HG03558 (cell line): ENCODE results near the gene TUNAR.

Source experiments
- ATAC-seq: cut with Tn5 transposase; IDR thresholded peaks from one replicate; pipeline ENCODE4 v1.9.1; 2021; ENCODE audit warnings: moderate number of reproducible peaks; ENCODE audit not compliant: unreplicated experiment; ENCODE audit errors: extremely low read depth

The TUNAR gene

DNA sequence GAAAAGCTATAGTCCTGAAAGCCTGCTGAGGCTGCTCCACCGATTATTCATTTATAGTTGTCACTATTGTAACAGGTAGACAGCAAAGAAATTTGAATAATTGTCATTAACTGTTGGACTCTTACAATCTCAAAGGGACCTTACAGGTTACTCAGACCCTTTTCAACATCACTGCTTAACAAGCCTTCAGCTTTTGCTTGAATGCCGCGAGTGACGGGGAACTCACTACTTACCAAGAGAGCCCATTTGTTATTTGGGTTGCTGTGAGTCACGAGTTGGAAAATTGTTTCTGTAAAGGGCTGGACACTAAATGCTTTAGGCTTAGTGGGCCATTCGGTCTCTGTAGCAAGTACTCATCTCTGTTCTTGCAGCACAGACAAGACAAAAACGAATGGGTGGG, 5.9 kb upstream of the TUNAR start:
- no peak for ATAC-seq

DNA sequence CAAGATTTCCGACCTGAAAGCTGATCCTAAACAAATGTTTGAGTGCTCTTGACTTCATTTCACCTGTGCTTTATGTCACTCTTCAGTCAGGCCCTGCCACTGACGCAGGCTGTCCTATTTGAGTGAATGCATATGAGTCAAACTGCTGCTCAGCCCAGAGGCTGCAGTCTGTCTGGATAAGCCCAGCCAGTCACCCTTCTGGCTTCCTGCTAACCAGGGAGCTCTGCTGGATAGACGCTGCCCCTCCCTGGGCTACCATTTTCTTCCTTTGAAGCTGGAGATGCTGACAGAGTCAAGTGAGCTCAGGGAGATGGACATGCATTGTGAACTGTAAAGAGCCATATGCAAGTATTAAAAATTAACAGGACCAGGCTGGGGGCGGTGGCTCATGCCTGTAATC, 5.1 kb upstream of the TUNAR start:
- no peak for ATAC-seq

DNA sequence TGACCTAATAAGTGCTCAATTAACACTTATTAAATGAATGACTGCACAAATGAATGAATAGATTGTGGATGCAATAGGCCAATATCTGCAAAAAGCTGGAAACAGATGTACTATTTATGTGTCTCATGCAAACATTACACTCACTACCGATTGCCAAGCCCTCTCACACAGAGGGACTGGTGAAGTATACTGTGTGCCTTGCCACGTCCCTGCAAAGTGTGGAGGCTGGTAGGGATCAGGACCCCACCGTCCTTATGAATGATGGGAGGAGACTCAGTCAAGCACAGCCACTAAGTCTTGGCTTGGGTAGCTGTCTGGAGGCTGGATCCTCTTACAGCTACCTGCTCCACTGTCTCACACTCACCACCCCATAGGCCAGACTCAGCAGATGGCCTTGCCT, 3.9 kb upstream of the TUNAR start:
- no peak for ATAC-seq

DNA sequence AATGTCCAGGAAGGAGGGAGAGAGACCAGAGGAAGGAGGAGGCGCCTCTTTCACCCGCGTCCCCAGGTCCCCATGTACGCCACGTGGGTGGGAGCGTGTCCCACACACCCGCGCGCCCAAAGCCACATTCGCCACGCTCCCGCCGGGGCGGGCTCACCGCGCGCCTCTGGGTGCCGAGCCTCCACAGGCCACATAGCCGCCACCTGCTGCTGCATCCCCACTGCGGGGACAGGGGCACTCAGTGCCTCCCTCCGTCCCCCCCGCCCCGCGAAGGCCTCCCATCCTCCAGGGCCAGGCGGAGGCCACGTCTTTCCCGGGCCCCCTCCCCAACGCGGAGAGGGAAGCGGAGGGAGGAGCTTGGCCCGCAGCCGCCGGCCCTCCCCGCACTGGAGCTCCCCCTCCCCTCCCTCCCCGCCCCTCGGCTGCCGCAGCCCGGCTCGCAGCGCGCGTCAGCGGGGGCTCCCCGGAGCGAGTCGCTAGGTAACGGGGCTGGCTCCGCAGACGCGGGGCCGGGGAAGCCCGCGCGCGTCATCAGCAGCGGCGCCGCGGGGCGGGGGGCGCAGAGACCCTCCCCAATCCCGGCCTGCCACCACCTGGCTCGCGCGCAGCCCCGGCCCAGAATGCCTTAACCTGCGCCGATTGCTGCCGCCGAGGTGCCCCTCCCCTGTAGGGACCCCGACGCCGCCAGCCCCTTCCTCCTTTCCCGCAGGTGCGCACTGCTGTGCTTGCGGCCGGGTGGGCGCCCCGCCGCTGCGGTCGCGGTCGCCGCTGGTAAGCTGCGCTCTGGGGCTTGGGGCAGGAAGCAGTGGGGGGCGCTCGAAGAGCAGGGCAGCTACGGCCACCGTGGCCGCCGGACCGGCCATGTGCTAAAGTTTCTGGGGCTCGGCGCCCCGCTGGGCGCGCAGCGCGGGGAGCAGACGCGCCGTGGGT, 536 bp upstream of the TUNAR start:
- ATAC-seq: no peak

DNA sequence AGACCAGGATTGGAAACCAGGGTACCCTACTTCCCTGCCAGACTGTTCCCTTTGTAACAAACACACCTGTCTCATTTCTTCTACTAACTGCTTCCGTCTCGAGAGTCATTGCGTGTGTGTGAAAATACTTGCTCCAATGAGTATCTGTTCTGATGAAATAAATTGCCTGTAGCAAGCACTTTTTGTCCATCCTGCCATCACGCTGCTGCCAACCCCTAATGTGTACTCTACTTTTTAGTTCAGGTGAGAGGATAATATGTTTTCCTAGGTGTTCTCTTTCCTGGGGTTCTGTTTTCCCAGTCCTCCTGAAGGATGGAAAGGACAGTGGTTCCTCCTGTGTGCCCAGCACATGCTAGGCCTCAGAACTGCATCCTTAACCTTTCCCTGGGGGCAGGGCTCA, 1.0 kb downstream of the TUNAR start:
- ATAC-seq: no peak

DNA sequence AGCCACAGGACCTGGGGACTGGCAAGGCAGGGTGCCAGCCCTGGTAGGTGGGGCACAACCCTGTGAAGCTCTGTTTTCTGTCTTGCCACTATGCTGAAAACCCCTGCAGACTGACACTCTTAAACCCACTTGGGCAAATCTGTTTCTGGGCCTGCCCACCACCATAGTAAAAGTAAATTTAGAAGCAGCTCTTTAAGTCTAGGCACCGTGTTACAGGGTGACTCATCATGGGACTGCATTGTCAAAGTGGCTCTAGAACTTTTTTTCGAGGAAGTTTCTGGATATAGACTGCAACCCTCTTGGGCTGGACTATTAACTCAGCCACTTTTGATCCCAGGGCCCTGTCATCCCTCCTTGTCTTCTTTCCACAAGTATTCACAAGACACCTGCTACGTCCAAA, 7.7 kb downstream of the TUNAR start:
- no peak for ATAC-seq

DNA sequence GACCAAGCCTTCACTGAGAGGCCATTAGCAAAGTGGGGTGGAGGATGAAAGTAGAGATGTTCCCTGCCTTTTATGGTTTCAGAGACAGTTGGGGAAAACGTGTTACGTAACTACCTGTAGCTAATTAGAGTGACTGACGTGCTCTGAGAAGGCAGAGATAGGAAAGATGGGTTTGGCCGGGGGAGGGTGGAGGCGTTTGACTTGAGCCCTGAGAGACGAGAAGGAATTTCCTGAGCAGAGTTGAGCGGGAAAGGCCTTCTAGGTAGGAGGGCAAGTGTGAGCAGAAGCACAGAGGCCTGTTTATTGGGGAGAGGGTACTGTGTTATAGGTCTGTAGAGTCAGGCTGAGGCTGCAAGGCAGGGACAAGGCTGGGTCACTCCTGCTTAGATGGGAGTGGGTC, 8.6 kb downstream of the TUNAR start:
- no peak for ATAC-seq

DNA sequence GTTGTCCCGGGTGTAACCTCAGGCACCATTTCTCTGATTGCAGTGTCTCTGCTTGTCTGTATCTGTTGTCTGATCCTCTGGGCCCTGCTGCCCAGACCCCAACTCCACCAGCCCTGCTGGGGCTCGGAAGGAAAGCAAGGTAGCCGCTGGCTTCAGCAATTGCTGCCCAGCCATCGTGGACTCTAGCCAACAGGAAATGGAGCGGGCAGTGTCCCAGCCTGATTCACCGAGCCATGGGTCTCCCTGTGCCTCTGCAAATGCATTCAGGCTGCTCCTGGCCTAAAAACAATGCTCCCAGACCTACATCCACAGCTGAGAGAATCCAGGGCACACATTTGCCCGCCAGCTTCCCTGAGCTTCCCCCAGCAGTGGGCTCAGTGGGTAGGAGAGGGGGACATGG, 9.2 kb downstream of the TUNAR start:
- no peak for ATAC-seq

DNA sequence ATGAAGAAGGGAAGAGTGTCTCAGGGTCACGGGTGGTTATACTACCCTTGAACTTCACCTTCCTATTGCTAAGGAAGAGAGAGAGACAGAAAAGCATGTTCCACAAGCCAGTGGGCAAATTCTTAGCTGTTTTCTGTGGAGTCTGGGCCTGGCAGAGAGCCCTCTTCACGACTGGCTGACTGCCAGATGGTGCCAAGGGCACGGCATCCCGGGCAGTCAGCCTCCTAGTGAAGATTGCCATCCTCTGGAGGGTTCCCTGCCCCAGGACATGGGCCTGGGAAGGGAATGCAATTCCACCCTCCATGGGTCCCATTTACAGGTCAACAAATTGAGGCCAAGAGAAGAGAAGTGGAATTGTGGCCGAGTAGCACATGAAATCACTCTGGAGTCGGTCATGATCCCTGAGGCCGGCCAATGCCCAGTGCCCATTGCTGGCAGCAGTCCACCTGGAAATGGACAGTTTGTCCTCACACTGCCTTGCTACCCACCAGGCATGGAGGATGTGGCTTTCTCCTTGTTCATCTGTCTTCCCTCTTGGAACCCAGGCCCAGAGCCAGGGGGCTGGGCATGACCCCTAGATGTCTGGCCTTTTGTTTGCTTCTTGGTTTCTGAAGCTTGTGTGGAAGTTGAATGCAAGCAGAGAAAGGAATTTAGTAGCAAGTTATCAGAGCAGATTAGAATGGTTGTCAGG, 9.9 kb downstream of the TUNAR start:
- ATAC-seq: no peak

DNA sequence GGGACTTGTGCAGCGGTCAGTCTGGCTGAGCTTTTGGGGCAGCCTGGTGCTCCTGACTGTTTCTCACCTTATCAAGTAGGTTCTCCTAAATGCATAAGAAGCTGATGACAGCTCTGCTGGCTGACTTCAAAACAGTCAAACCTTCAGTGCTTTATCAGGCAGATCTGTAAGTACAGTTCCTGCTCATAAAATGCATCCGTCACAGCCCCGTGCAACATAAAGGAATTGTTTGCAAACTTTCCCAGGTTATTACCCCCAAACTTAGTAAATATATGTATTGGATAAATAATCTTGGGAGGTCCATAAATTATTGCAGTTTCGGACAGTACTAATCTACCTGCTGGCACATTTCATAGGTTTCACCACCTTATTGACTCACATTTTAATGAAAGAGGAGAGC, 10.7 kb downstream of the TUNAR start:
- no peak for ATAC-seq

DNA sequence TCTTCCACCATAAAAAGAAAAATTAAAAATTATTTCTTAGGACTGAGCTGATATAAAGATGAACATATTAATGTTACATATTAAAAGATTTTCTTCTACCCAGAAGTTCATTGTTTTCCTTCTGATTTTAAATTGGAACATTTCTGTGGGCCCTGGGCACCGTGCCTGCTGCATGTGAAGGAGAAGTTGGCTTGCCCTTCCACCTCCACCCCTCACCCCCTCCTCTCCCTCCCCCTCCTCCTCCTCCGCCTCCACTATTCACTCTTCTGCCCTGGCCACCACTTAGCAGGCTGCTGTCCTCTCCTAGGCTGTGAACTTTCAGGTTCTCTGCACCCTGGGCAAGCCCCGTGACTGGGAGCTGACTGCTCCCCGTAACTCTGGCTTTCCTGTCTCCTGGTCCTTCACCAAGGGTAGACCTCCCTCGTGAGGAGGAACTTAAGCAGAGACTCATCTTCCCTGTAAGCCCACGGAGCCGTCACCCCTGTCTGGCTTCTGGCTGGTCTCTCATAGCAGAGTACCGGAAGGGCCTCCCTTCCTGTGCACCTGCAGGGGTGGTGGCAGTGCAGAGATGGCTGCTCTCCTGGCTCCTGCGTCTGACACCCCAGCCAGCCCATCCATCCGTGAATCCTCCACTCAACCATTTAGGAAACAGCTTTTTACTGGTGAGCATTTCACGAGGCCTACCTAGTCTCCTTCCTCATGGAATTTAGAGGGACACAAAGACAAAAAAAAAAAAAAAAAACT, 12.8 kb downstream of the TUNAR start:
- ATAC-seq: no peak

DNA sequence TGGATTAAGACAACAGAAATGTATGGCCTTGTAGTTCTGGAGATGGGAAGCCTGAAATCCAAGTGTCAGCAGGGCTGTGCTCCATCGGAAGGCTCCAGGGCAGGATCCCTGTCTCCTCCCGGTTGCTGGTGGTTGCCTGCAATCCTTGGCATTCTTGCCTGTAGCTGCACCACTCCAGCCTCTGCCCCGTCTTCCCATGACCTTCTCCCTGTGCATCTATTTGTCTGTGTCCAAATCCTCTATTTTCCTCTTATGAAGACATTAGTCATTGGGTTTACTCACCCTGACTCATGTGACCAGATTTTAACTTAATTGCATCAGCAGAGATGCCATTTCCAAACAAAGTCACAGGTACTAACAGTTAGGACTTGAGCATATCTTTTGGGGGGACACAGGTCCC, 15.1 kb downstream of the TUNAR start:
- ATAC-seq: no peak

DNA sequence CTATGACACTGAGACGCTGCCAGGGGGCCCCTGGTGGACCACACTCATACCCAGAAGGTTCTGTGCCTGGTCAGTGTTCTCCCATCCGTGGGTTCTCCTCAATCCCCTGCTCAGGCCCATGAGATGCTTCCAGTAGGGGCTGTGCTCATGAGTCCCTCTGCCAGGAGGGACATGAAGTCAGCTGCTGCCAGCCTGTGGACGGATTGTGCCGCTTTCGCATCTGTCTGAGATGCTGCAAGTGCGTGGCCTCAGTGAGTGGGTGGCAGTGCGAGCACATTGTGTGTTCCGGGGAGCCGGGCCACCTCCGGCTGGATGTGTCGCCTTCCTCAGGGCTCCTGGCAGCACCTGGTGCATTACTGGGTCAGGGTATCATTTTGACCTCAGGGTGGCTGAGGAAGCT, 15.5 kb downstream of the TUNAR start:
- ATAC-seq: no peak

DNA sequence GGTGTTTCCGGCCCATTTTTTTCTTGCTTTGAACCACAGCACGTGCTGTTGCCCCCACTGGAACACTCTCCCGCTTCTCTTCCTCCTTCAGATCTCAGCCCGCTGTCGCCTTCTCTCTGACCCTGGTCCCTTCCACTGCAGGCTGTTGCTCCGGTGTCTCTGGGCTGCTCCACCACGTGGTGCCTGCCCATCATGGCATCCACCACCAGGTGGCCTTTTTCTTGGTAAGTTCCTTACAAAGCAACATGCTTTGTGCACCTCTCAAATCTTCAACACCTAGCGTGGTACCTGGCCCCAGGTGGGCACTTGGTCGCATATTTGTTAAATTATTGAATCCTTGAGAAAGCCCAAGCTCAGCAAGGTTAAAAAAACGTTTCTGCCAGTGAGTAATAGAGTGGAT, 19.1 kb downstream of the TUNAR start:
- ATAC-seq: no peak

DNA sequence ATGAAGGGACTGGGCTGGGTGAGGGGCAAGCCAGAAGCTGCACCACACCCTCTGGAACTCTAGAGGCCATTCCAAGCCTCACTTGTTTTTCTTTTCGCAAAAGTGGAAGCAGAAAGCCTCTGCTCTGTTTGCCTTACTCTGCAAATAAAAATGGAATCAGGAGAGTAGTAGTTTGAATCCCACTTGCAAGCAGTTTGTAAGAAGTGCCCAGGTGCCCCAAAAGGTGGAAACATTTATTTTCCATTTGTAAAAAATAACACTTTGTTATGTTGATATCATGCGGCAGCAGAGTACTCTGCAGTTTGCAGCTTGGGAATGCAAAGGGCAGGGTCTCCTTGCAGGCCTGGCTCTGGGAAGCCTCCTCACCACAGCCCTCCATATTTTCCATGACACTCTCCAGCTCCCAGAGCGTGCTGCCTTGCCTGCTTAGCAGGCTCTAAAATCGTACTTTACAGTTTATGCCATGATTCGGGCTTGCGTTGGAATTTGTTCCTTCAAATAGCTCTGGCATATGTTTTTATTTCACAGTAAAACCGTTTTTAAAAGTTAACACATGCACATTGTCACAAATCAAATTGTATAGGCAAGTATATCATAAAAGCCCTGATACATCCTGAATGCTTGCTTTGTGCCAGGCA, 20.0 kb downstream of the TUNAR start:
- ATAC-seq: no peak

DNA sequence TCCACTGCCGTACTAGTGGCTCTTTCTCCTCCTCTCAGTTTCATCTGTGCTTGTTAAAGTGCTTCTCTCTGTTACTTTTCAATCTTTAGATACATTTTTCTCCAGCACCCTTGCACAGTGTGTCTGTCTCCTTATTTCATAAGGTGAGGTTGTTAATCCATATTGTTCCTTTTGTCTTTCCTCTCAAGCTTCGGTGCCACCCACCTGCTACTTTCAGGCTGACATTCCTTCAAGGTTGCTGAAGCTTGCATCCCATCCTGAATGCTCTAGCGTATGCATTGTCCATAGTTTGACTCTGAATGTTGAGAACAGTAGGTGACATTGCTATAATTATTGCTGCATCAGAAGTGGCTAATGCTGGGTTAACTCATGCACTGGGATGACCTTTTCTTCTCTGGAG, 20.6 kb downstream of the TUNAR start:
- no peak for ATAC-seq

DNA sequence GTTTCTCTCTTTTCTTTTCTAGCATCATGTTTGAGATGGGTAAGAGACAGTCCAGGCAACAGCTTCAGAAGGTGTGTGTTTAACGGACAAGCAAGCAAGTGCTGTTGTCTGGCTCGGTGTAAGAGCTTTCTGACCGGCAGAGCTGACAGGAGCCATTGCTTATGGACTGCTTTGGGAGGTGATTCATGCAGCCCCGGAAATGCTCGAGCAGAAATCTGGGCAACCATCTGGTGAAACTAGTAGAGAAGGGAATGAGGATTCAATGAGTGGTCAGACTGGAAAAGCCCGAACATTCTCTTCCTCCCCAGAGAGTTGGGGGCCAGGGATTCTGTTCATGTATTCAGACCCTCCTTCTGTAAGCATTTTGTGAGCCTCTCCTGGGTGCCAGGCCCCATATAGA, 24.4 kb downstream of the TUNAR start:
- no peak for ATAC-seq

DNA sequence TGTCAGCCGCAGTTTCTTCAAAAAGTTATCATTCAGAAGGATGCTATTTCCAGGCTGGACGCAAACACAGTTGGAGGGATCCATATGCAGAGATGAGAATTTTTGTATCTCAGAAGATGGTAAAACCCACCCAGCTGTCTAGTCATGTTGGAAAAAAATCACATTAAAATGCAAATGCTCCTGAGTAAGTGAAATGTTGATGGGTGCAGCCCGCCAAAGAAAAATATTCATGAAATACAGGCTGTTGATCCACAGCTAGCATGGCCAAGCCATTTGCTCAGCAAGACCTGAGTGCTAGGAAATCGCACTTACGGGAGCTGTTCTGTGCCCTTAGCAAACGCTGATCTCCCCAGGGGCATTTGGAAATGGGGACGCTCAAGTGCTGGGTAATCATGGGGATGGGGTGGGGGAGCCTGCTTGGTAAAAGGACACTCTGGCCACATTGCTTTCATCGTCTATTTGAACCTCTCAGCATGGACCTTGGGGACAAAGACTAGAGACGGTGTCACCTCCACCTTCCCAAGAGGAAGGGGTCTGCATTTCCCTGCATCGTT, 25.7 kb downstream of the TUNAR start:
- no peak for ATAC-seq

DNA sequence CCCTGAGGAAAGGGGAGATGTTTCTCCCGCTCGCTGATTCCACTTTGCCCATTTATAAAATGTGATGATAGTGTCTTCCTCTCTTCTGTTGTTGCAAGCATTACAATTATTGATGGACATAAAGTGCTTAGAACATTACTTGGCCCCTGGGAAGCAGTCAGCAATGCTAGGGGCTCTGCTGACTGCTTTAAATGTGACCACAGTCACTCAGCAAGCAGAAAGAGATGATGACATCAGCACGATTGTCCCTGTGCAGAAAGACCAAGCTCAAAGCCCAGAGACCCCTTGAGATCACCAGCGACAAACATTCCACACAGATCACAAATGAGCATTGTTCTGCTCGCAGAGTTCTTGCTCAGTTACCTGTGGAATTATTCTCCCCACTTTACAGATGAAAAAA, 26.5 kb downstream of the TUNAR start:
- ATAC-seq: no peak

DNA sequence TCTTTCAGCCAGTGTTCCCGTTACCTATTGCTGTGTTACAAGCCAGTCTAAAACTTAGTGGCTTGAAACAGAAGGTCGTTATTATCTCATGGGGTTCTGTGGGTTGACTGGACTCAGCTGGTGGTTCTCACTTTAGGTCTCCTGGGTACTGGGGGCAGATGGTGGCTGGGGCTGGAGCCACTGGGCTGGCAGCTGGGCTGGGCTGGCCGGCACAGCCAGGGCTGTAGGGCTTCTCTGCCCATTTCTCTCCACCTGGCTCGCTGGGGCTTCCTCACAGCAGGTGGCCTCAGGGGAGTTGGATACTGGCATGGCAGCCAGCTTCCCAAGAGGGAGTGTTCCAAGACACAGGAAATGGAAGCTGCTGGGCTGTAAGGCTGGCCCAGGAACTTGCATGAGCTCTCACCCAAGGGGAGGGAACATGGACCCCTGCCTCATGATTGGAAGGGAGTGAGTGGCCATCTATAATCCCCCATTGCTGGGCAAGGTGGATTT, 27.0 kb downstream of the TUNAR start:
- no peak for ATAC-seq
